RKO (cell line): ENCODE data around the gene AP1S1.
"Not testable (repeated sequence)": the region's sequence is repeated elsewhere in the genome, so short reads cannot be mapped to it uniquely, and the experiment has no call there.

ENCODE experiments used
- DNase-seq: peaks from one replicate; pipeline ENCODE4 v3.0.0-alpha.2; 2016; ENCODE audit warnings: low spot score

Gene AP1S1

GRCh38 chr7:101153969-101154692 lies at the start of gene AP1S1:
Gene AP1S1, plus strand, starts transcription at chr7:101154476. Its CDS starts 39 bp downstream, at chr7:101154515.
- peak; percentile 98 for DNase-seq

GRCh38 chr7:101104799-101105198 lies 49.5 kb upstream of the AP1S1 start:
- no peak for DNase-seq

- not testable (repeated sequence) for DNase-seq
These were observed 49.0 kb upstream of the AP1S1 start for GRCh38 chr7:101105248-101105647.

- no peak for DNase-seq
These were observed 47.9 kb upstream of the AP1S1 start for GRCh38 chr7:101106386-101106785.

GRCh38 chr7:101108330-101108857 lies 45.9 kb upstream of the AP1S1 start:
- no peak for DNase-seq

GRCh38 chr7:101108961-101109360 lies 45.3 kb upstream of the AP1S1 start:
- DNase-seq, result no peak

GRCh38 chr7:101109368-101109767 lies 44.9 kb upstream of the AP1S1 start:
- no peak for DNase-seq

GRCh38 chr7:101111261-101111660 lies 43.0 kb upstream of the AP1S1 start:
- no peak for DNase-seq

GRCh38 chr7:101112233-101112632 lies 42.0 kb upstream of the AP1S1 start:
- no peak for DNase-seq

GRCh38 chr7:101113140-101113539 lies 41.1 kb upstream of the AP1S1 start:
- DNase-seq, result not testable (repeated sequence)

GRCh38 chr7:101113836-101114235 lies 40.4 kb upstream of the AP1S1 start:
- no peak for DNase-seq

GRCh38 chr7:101114492-101114891 lies 39.8 kb upstream of the AP1S1 start:
- DNase-seq, result peak; percentile 97

GRCh38 chr7:101115215-101115614 lies 39.1 kb upstream of the AP1S1 start:
- no peak for DNase-seq

GRCh38 chr7:101116898-101117297 lies 37.4 kb upstream of the AP1S1 start:
- DNase-seq, result no peak

GRCh38 chr7:101118856-101119255 lies 35.4 kb upstream of the AP1S1 start:
- DNase-seq, result no peak

- no peak for DNase-seq
These were observed 34.4 kb upstream of the AP1S1 start for GRCh38 chr7:101119876-101120275.

GRCh38 chr7:101120315-101120714 lies 34.0 kb upstream of the AP1S1 start:
- DNase-seq, result no peak

- DNase-seq, result not testable (repeated sequence)
These were observed 32.7 kb upstream of the AP1S1 start for GRCh38 chr7:101121631-101121990.

- peak; percentile 100 for DNase-seq
These were observed 32.0 kb upstream of the AP1S1 start for GRCh38 chr7:101121991-101122932.

- no peak for DNase-seq
These were observed 31.2 kb upstream of the AP1S1 start for GRCh38 chr7:101122933-101123702.

- DNase-seq, result no peak
These were observed 30.6 kb upstream of the AP1S1 start for GRCh38 chr7:101123703-101124068.

GRCh38 chr7:101124376-101125056 lies 29.8 kb upstream of the AP1S1 start:
- peak; percentile 78 for DNase-seq
